Cardiac muscle cell (in vitro differentiated cells and primary cell): ENCODE results near the gene PARP11. TPM values are rescaled to one million over a fixed set of nuclear protein-coding genes. Genes with fewer than 3 reads are reported as not detected.

Experiments
- DNase-seq, 2 donors: peaks; one replicate each; pipeline versions ENCODE4 v3.0.0 to v3.0.0-alpha.2; 2010 to 2017; ENCODE audit warnings: low read depth in 1 of 2, low spot score in 1 of 2
- H3K27ac ChIP-seq: fragments of 200-600 bp; sonication (generic); 2 replicates; pipeline ENCODE4 v1.5.1; 2016
- H3K27me3 ChIP-seq: fragments of 200-600 bp; sonication (generic); 2 replicates; pipeline ENCODE4 v1.6.0; 2016; ENCODE audit warnings: control low read depth
- H3K36me3 ChIP-seq: fragments of 200-600 bp; sonication (generic); 2 replicates; pipeline ENCODE4 v1.5.1; 2016; ENCODE audit warnings: control low read depth
- H3K4me1 ChIP-seq: fragments of 200-600 bp; sonication (generic); 2 replicates; pipeline ENCODE4 v1.8.1; 2017; ENCODE audit warnings: low read depth, mild to moderate bottlenecking, mixed run types
- H3K4me3 ChIP-seq: fragments of 200-600 bp; sonication (generic); 2 replicates; pipeline ENCODE4 v1.5.1; 2016; ENCODE audit warnings: mild to moderate bottlenecking
- H3K9me3 ChIP-seq: fragments of 200-600 bp; sonication (generic); 2 replicates; pipeline ENCODE4 v1.5.1; 2017; ENCODE audit warnings: low read depth, mild to moderate bottlenecking, control low read depth
- CTCF ChIP-seq: IDR thresholded peaks from 2 replicates; pipeline ENCODE4 v1.5.1; 2012; ENCODE audit warnings: low read depth, mild to moderate bottlenecking, low read length
- polyA plus RNA-seq: library from polyadenylated mRNA; unstranded; fragments of >200 nt; fragmentation: Nextera tagmentation; extraction: Ambion mirVana; gene quantifications from 2 replicates; pipeline ENCODE4 v1.2.1, GENCODE V29; 2016
- total RNA-seq: library from RNA; depleted of rRNA; stranded (reverse); fragments of >200 nt; gene quantifications from 2 replicates; pipeline ENCODE4 v1.2.3, GENCODE V29; 2016

PARP11 gene
- total and polyA plus RNA-seq, 2 experiments from 2014 or later: 2.5 to 5.7 TPM

- H3K27ac ChIP-seq: no peak overlapping the region
- H3K9me3 ChIP-seq: no peaks in the 10 kb centered on the region
- H3K27me3 ChIP-seq: no peaks in the 10 kb centered on the region
- no peak overlapping the region for H3K4me3 ChIP-seq
- H3K36me3 ChIP-seq: no peaks in the 10 kb centered on the region
- no peak for TF ChIP-seq CTCF
- DNase-seq: no peak
- no peaks in the 10 kb centered on the region for H3K4me1 ChIP-seq
These were observed 63.7 kb downstream of the PARP11 start for GRCh38 chr12:3809357-3810015.

GRCh38 chr12:3805077-3805476, 68.1 kb downstream of the PARP11 start:
- Histone ChIP-seq H3K27ac (no peak overlapping the region), H3K4me3 (no peak overlapping the region), H3K27me3 (no peaks in the 10 kb centered on the region), H3K9me3 (no peaks in the 10 kb centered on the region), H3K4me1 (no peaks in the 10 kb centered on the region), H3K36me3 (no peaks in the 10 kb centered on the region)
- DNase-seq: no peak
- no peak for TF ChIP-seq CTCF

- Histone ChIP-seq H3K27me3 (no peaks in the 10 kb centered on the region), H3K27ac (no peak overlapping the region), H3K4me3 (no peak overlapping the region), H3K4me1 (peaks cover 1% of the 10 kb centered on the region), H3K9me3 (no peaks in the 10 kb centered on the region), H3K36me3 (no peaks in the 10 kb centered on the region)
- DNase-seq: peak; percentile 77 to 78
- TF ChIP-seq CTCF: peak; percentile 92
These were observed 69.2 kb downstream of the PARP11 start for GRCh38 chr12:3803865-3804472.

GRCh38 chr12:3802721-3803120, 70.5 kb downstream of the PARP11 start:
- H3K4me1 ChIP-seq: peaks cover 4% of the 10 kb centered on the region
- H3K27me3 ChIP-seq: no peaks in the 10 kb centered on the region
- no peak for TF ChIP-seq CTCF
- H3K4me3 ChIP-seq: no peak overlapping the region
- DNase-seq: no peak
- H3K36me3 ChIP-seq: no peaks in the 10 kb centered on the region
- H3K9me3 ChIP-seq: no peaks in the 10 kb centered on the region
- H3K27ac ChIP-seq: no peak overlapping the region

- no peaks in the 10 kb centered on the region for H3K36me3 ChIP-seq
- DNase-seq: peak in 1 of 2 donors; percentile 3
- peak; percentile 25 for TF ChIP-seq CTCF
- H3K27ac ChIP-seq: no peak overlapping the region
- no peak overlapping the region for H3K4me3 ChIP-seq
- H3K27me3 ChIP-seq: no peaks in the 10 kb centered on the region
- H3K9me3 ChIP-seq: no peaks in the 10 kb centered on the region
- peaks cover 19% of the 10 kb centered on the region for H3K4me1 ChIP-seq
These were observed 75.6 kb downstream of the PARP11 start for GRCh38 chr12:3797531-3798048.
